Stomach (tissue), 9 donors: ENCODE results near the gene SIGLEC11. TPM values are rescaled to one million over a fixed set of nuclear protein-coding genes. Genes with fewer than 3 reads are reported as not detected.

Experiments
- DNase-seq, 2 donors: peaks; one replicate each; pipeline versions ENCODE4 v3.0.0 to v3.0.0-alpha.2; 2013 to 2019
- H3K27ac ChIP-seq, 5 donors: fragments of 200-600 bp in 4 of 5; sonication (generic) in 4 of 5; one replicate each; pipeline ENCODE4 v1.5.1; 2013 to 2019; ENCODE audit warnings: mild to moderate bottlenecking in 1 of 5, moderate library complexity in 1 of 5
- H3K27me3 ChIP-seq, 3 donors: fragments of 200-600 bp; sonication (generic); one replicate each; pipeline ENCODE4 v1.5.1; 2017 to 2019; ENCODE audit warnings: mixed run types in 1 of 3
- H3K36me3 ChIP-seq, 4 donors: fragments of 200-600 bp; sonication (generic); 1 replicate in 3 of 4; 2 replicates in 1 of 4; pipeline ENCODE4 v1.5.1; 2016 to 2019
- H3K4me1 ChIP-seq, 4 donors: fragments of 200-600 bp; sonication (generic); one replicate each; pipeline ENCODE4 v1.5.1; 2016 to 2019
- H3K4me3 ChIP-seq, 4 donors: fragments of 200-600 bp; sonication (generic) in 3 of 4; one replicate each; pipeline ENCODE4 v1.5.1; 2016 to 2019; ENCODE audit warnings: mild to moderate bottlenecking in 1 of 4
- H3K9me3 ChIP-seq, 4 donors: fragments of 200-600 bp; sonication (generic); one replicate each; pipeline ENCODE4 v1.5.1; 2016 to 2019
- CTCF ChIP-seq, 7 experiments: fragments of 450-650 bp in 4 of 7; fragments of 200-600 bp in 3 of 7; sonication (generic) in 3 of 7; IDR thresholded peaks; one replicate each; pipeline ENCODE4 v1.5.1; 2016 to 2019; ENCODE audit warnings: antibody characterized with exemption in 7 of 7, control low read depth in 2 of 7, mild to moderate bottlenecking in 1 of 7
- EP300 ChIP-seq: sonication (generic); formaldehyde crosslinking; IDR thresholded peaks from one replicate; pipeline ENCODE4 v1.6.1; 2017; ENCODE audit warnings: antibody characterized with exemption
- POLR2A ChIP-seq, 4 donors: fragments of 450-650 bp; IDR thresholded peaks; one replicate each; pipeline ENCODE4 v1.6.1; 2016; ENCODE audit warnings: antibody characterized with exemption in 4 of 4, control low read depth in 2 of 4, mild to moderate bottlenecking in 1 of 4, moderate library complexity in 1 of 4
- POLR2AphosphoS5 ChIP-seq, 3 donors: sonication (generic); formaldehyde crosslinking; IDR thresholded peaks; one replicate each; pipeline ENCODE4 v1.6.1; 2016; ENCODE audit warnings: antibody characterized with exemption in 3 of 3
- WGBS, 5 donors: extraction: QIAGEN DNeasy Blood & Tissue Kit in 3 of 5; methylation state at CpG; one replicate each; pipeline versions ENCODE4 v1.1.5 to v1.1.7; 2013 to 2018; 5-methylcytosine and 5-hydroxymethylcytosine counted together
- intact Hi-C: fragments of 100-400 bp; cut with DNase I; formaldehyde crosslinking; loops from one replicate; pipeline ENCODE4 v1.15.1; 2023; ENCODE audit warnings: low total_unique reads
- polyA plus RNA-seq, 3 donors: library from polyadenylated mRNA; stranded (reverse); fragments of 200-250 nt; gene quantifications; one replicate each; pipeline ENCODE4 v1.2.3, GENCODE V29; 2013
- total RNA-seq, 5 donors: library from RNA; depleted of rRNA; stranded (reverse); fragments of >200 nt; gene quantifications; one replicate each; pipeline versions ENCODE4 v1.1.0 to v1.2.3, GENCODE V29; 2014 to 2016
- donor health status: healthy with polysubstance abuse.
- donor health status: Bipolar disorder and iron deficiency.
- donor health status: healthy.

The SIGLEC11 gene
- total and polyA plus RNA-seq, 8 donors = 0.29 to 103 (median 34.6) TPM

GRCh38 chr19:50001775-50002174 lies 40.8 kb upstream of the SIGLEC11 start:
- H3K4me1 ChIP-seq = peaks cover 0 to 30% (median 18%) of the 10 kb centered on the region in 4 donors
- H3K9me3 ChIP-seq = no peaks in the 10 kb centered on the region
- intact Hi-C loops = no loop called here
- no peak overlapping the region for H3K4me3 ChIP-seq
- WGBS, 5 donors = 85 to 96% (median 93%) methylated on average over 8 of the region's 8 CpGs
- H3K36me3 ChIP-seq = peaks cover 49 to 100% (median 99%) of the 10 kb centered on the region in 4 donors
- DNase-seq = no peak
- TF ChIP-seq CTCF (IDR thresholded peaks at IDR 0.05) = no peak
- no peak for TF ChIP-seq EP300
- no peak for TF ChIP-seq POLR2AphosphoS5 (IDR thresholded peaks at IDR 0.05)
- no peak for TF ChIP-seq POLR2A (IDR thresholded peaks at IDR 0.05)
- H3K27ac ChIP-seq = no peak overlapping the region
- no peaks in the 10 kb centered on the region for H3K27me3 ChIP-seq

DNA sequence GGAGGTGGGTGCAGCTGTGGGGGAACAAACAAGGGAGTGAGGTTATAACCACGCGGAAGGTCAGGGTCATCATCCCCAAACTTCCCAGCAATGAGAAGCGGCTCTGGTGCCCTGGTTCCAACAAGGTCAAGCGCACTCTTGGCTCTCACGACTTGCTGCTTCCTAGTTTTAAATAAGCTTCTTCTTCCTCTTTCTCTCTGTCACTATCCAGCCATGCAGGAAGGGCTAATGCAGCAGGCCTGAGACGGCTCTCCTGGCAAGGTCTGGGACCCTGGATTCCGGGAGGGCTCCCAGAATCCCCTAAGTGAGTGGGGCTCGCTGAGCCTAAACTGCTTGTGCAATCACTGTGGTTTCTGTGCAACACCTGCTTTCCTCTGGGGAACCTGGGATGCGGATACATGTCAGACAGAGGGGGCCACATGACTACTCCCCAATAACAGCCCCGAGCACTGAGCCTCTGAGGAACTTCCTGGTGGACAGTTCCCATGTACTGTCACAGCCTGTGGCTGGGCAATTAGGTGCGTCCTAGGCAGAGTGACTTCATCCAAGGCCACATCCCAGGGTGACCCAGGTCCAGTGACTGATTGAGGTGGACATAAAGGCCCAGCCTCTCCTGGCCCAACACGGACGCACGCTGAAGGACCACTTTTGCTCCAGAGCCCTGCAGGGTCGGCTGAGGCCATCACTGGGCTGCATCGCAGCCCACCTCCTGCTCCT lies 40.0 kb upstream of the SIGLEC11 start:
- H3K36me3 ChIP-seq = peaks cover 49 to 100% (median 99%) of the 10 kb centered on the region in 4 donors
- 87 to 92% (median 91%) methylated on average over 16 of the region's 16 CpGs for WGBS, 5 donors
- H3K9me3 ChIP-seq = no peaks in the 10 kb centered on the region
- peaks cover 0 to 30% (median 18%) of the 10 kb centered on the region in 4 donors for H3K4me1 ChIP-seq
- H3K27ac ChIP-seq = no peak overlapping the region
- no peak for TF ChIP-seq POLR2A (IDR thresholded peaks at IDR 0.05)
- no peak for TF ChIP-seq CTCF (IDR thresholded peaks at IDR 0.05)
- no peak for TF ChIP-seq EP300
- TF ChIP-seq POLR2AphosphoS5 (IDR thresholded peaks at IDR 0.05) = no peak
- H3K4me3 ChIP-seq = no peak overlapping the region
- H3K27me3 ChIP-seq = no peaks in the 10 kb centered on the region
- DNase-seq = no peak
- intact Hi-C loops = no loop called here

DNA sequence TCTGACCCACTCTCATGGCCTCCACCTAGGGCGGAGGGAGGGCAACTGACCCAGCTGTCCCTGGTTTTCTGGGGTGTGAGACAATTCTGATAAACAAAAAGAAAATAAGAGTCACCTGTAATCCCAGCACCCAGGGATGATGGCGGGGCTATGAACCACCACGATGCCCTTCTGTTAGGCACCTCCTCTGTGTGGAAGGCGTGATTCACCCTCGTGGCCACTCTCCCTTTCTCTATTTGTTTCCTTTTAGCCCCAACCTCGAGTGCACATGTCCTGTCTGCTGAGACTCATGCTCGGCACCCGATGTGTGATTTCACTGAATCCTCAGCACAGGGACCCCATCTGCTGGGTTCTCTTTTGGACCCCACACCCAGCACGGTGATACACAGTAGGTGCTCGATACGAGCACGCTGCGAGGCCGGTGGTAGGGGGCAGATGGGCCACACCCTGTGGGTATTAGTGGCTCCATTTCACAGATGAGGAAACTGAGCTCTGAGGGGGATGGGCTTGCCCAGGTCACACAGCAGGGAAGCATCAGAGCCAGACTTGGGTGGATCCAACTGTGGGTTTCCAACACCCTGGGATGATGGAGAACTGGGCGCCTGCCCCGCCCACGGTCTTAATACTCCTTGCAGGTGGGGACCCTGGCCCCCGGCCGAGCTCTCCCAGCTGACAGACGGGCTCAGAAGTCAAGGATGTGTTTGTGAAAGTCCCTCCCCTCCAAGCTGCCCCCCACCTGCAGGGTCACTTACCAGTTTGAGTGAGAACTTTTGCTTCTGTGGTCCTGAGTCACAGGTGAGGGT lies 39.3 kb upstream of the SIGLEC11 start:
- no peak overlapping the region for H3K4me3 ChIP-seq
- H3K9me3 ChIP-seq = no peaks in the 10 kb centered on the region
- peaks cover 0 to 26% (median 18%) of the 10 kb centered on the region in 4 donors for H3K4me1 ChIP-seq
- H3K27ac ChIP-seq = no peak overlapping the region
- DNase-seq = no peak
- intact Hi-C loops = no loop called here
- WGBS, 5 donors = 92 to 95% (median 93%) methylated on average over 19 to 20 of the region's 20 CpGs
- H3K36me3 ChIP-seq = peaks cover 49 to 100% (median 99%) of the 10 kb centered on the region in 4 donors
- TF ChIP-seq EP300 = no peak
- TF ChIP-seq POLR2A (IDR thresholded peaks at IDR 0.05) = no peak
- no peaks in the 10 kb centered on the region for H3K27me3 ChIP-seq

DNA sequence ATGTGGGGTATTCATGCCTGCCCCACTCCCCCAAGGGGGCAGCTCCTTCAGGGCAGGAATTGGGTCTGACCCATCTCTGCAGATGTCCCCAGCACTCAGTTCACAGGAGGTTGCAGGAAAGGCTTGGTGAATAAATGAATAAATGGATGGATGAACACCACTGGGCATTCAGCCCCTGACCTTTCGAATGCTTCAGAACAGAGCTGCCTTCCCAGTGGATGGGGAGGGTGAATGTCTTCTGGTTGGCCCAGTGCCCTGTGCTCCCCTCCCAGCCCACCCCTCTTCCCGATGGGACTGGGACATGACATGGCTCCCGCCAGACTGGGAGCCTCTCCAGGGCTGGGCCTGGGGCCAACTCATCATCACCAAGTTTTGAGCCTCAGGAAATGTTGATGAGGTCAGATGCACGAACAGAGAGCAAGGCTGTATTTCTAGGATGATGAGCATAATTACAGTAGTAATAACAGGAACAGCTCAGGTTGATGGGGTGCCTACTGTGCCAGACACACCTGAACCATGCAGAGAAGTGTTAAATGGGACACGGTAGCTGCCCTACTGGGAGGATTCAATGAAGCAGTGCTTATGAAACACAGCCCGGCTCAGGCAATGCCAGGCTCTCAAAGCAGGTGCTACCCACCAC lies 38.5 kb upstream of the SIGLEC11 start:
- H3K4me3 ChIP-seq = no peak overlapping the region
- 67 to 82% (median 81%) methylated on average over 5 to 6 of the region's 6 CpGs for WGBS, 5 donors
- H3K4me1 ChIP-seq = peaks cover 0 to 20% (median 14%) of the 10 kb centered on the region in 4 donors
- no peak for DNase-seq
- H3K36me3 ChIP-seq = peaks cover 56 to 100% (median 99%) of the 10 kb centered on the region in 4 donors
- intact Hi-C loops = no loop called here
- no peak overlapping the region for H3K27ac ChIP-seq
- H3K9me3 ChIP-seq = no peaks in the 10 kb centered on the region
- no peak for TF ChIP-seq POLR2AphosphoS5 (IDR thresholded peaks at IDR 0.05)
- TF ChIP-seq CTCF (IDR thresholded peaks at IDR 0.05) = no peak
- no peak for TF ChIP-seq EP300
- no peak for TF ChIP-seq POLR2A (IDR thresholded peaks at IDR 0.05)
- no peaks in the 10 kb centered on the region for H3K27me3 ChIP-seq
